ENCODE data around the gene ZNF407.

DNA sequence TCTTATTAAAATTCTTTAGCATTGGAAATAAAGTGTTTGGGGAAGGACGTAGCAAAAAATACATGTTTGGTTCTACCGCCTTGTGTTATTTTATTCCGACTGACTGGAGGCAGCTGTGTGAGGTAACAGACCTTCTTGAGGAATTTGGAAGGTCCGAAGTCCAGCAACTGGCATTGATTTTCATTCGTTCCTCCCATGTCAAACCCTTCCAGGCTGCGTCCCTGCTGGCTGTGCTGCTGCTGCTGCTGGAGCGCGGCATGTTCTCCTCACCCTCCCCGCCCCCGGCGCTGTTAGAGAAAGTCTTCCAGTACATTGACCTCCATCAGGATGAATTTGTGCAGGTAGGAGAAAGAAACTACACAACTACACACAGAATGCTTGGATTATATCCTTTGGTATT, 41.5 kb upstream of the ZNF407 start:
- TF ChIP-seq, protein P1, sequence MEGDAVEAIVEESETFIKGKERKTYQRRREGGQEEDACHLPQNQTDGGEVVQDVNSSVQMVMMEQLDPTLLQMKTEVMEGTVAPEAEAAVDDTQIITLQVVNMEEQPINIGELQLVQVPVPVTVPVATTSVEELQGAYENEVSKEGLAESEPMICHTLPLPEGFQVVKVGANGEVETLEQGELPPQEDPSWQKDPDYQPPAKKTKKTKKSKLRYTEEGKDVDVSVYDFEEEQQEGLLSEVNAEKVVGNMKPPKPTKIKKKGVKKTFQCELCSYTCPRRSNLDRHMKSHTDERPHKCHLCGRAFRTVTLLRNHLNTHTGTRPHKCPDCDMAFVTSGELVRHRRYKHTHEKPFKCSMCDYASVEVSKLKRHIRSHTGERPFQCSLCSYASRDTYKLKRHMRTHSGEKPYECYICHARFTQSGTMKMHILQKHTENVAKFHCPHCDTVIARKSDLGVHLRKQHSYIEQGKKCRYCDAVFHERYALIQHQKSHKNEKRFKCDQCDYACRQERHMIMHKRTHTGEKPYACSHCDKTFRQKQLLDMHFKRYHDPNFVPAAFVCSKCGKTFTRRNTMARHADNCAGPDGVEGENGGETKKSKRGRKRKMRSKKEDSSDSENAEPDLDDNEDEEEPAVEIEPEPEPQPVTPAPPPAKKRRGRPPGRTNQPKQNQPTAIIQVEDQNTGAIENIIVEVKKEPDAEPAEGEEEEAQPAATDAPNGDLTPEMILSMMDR (conservative IDR thresholded peaks at IDR 0.05; ENCODE audit: low read depth, low read length), result no peak
- TF ChIP-seq EZH2 (IDR thresholded peaks at IDR 0.05; ENCODE audit: borderline replicate concordance, low read depth, low read length, poor library complexity, severe bottlenecking), result no peak

All from A673 (cell line).